Left ventricle myocardium inferior (tissue), 1 donor: ENCODE data around the gene NELFA. TPM values are rescaled to one million over a fixed set of nuclear protein-coding genes. Genes with fewer than 3 reads are reported as not detected.

Experiments used
- DNase-seq: peaks from one replicate; pipeline ENCODE4 v3.0.0-alpha.2; 2020
- H3K27ac ChIP-seq: fragments of 200-600 bp; replicated peaks from 2 replicates; pipeline ENCODE4 v1.8.0; 2021
- H3K27me3 ChIP-seq: fragments of 200-600 bp; 2 replicates; pipeline ENCODE4 v1.8.0; 2021; ENCODE audit warnings: low read depth
- H3K36me3 ChIP-seq: fragments of 200-600 bp; 2 replicates; pipeline ENCODE4 v1.8.0; 2021
- H3K4me1 ChIP-seq: fragments of 200-600 bp; 2 replicates; pipeline ENCODE4 v1.8.0; 2021
- H3K4me3 ChIP-seq: fragments of 200-600 bp; 2 replicates; pipeline ENCODE4 v1.8.0; 2021; ENCODE audit warnings: mild to moderate bottlenecking, moderate library complexity
- H3K9me3 ChIP-seq: fragments of 200-600 bp; replicated peaks from 2 replicates; pipeline ENCODE4 v1.8.0; 2021
- intact Hi-C: fragments of 100-400 bp; cut with micrococcal nuclease; formaldehyde crosslinking; loops from one replicate; pipeline ENCODE4 v1.11.0; 2022
- total RNA-seq: library from RNA; stranded (reverse); fragmentation: NEBNext Ultra II Directional; extraction: Animal tissue kit (Norgen Biotek cat#: 25700); gene quantifications from one replicate; pipeline ENCODE4 v1.2.1, GENCODE V29; 2021
- TF ChIP-seq, protein P1 (sequence below): fragments of 200-600 bp; IDR thresholded peaks from 2 replicates; pipeline ENCODE4 v1.8.0; 2021; ENCODE audit warnings: antibody characterized with exemption, mild to moderate bottlenecking, borderline replicate concordance
- donor health status: DM: no; HTN: yes; CAD: no; lungs with severe emphysema.

Gene NELFA
- total RNA-seq, 1 donor from 2014 or later, result 10.2 TPM

DNA sequence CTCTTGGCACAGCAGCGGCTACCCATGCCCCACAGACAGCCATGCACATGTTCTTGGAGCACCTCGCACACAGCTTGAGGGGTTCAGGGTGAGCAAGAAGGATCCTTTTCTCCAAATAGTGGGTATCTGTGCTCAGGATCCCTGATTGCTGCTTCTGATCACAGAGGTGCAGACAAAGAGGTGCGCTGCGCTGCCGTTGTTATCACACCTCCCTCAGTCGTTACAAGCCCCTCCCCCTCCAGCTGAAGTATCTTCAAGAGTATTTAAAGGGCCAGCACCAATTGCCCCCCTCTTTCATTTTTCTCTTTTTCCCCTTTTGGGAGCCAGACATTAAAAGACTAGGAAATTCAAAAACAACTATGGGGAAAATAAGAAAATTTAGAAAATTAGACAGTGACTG lies 44.3 kb downstream of the NELFA start:
- TF ChIP-seq, protein P1, sequence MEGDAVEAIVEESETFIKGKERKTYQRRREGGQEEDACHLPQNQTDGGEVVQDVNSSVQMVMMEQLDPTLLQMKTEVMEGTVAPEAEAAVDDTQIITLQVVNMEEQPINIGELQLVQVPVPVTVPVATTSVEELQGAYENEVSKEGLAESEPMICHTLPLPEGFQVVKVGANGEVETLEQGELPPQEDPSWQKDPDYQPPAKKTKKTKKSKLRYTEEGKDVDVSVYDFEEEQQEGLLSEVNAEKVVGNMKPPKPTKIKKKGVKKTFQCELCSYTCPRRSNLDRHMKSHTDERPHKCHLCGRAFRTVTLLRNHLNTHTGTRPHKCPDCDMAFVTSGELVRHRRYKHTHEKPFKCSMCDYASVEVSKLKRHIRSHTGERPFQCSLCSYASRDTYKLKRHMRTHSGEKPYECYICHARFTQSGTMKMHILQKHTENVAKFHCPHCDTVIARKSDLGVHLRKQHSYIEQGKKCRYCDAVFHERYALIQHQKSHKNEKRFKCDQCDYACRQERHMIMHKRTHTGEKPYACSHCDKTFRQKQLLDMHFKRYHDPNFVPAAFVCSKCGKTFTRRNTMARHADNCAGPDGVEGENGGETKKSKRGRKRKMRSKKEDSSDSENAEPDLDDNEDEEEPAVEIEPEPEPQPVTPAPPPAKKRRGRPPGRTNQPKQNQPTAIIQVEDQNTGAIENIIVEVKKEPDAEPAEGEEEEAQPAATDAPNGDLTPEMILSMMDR, result no peak
- H3K4me3 ChIP-seq, result no peak overlapping the region
- H3K36me3 ChIP-seq, result peaks cover 54% of the 10 kb centered on the region
- no peaks in the 10 kb centered on the region for H3K27me3 ChIP-seq
- intact Hi-C loops, result no loop called here
- peaks cover 17% of the 10 kb centered on the region for H3K4me1 ChIP-seq
- no peak for DNase-seq
- H3K27ac ChIP-seq, result no peak overlapping the region
- H3K9me3 ChIP-seq, result no peaks in the 10 kb centered on the region

DNA sequence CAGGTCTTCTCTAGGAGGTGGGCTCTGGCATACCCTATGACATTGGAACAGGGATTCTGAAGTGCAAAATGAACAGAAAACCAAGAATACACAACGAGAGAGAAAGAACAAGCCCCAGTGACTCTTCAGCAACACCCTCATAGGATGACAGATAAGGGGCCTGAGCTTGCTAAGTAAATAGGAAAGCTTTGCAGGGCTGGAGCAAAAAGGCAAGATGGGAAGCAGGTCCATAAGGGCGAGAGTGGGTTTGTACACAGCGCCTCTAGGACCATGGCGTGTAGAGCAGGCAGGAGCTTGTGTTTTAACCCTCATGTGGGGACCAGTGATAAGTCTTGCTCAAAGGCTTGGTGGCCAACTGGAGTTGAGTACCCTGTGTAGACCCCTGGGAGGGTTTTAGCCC lies 45.8 kb downstream of the NELFA start:
- Histone ChIP-seq H3K27ac (no peak overlapping the region), H3K4me1 (peaks cover 32% of the 10 kb centered on the region), H3K27me3 (no peaks in the 10 kb centered on the region), H3K4me3 (no peak overlapping the region), H3K36me3 (peaks cover 59% of the 10 kb centered on the region), H3K9me3 (no peaks in the 10 kb centered on the region)
- DNase-seq, result no peak
- TF ChIP-seq, protein P1, result no peak
- intact Hi-C loops, result no loop called here

DNA sequence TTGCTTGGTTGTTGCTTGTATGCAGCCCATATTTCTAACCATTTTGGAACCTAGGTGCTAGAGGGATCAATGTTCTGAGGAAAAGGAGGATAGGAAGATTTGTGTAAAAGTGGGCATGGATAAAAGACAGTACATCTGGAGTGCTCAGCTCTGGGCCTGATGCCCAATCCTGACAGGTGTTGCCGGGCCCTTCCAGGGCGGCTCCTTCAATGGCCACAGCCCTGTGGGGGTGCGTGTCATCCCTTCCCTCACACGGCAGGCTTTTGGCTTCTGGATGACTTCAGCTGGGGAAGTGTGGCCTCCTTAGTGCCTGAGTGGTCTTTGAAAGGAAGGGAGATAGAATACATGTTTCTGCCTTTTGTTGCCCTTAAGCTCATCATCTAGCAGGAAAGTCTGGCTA lies 47.2 kb downstream of the NELFA start:
- TF ChIP-seq, protein P1, result no peak
- H3K27me3 ChIP-seq, result no peaks in the 10 kb centered on the region
- peaks cover 33% of the 10 kb centered on the region for H3K4me1 ChIP-seq
- H3K4me3 ChIP-seq, result no peak overlapping the region
- no peaks in the 10 kb centered on the region for H3K9me3 ChIP-seq
- no peak for DNase-seq
- H3K36me3 ChIP-seq, result peaks cover 61% of the 10 kb centered on the region
- intact Hi-C loops, result no loop called here
- no peak overlapping the region for H3K27ac ChIP-seq

DNA sequence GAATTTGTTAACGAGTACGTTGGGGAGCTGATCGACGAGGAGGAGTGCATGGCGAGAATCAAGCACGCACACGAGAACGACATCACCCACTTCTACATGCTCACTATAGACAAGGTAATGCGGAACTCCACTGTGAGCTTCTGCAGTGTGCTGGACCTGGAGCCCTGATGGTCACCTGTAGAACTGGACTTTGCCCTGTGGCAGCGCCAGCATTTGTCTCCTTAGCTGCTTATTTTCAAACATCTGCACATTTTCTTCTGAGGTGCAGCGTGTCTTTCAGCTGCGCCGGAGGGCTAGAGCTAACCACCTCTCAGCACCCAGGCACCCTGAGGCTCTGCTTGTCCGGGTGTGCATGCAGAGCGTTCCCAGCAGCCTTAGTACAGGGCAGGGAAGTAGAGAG lies 47.7 kb downstream of the NELFA start:
- Histone ChIP-seq H3K27ac (no peak overlapping the region), H3K4me1 (peaks cover 33% of the 10 kb centered on the region), H3K4me3 (no peak overlapping the region), H3K27me3 (no peaks in the 10 kb centered on the region), H3K9me3 (no peaks in the 10 kb centered on the region), H3K36me3 (peaks cover 64% of the 10 kb centered on the region)
- no peak for DNase-seq
- intact Hi-C loops, result no loop called here
- TF ChIP-seq, protein P1, result no peak

DNA sequence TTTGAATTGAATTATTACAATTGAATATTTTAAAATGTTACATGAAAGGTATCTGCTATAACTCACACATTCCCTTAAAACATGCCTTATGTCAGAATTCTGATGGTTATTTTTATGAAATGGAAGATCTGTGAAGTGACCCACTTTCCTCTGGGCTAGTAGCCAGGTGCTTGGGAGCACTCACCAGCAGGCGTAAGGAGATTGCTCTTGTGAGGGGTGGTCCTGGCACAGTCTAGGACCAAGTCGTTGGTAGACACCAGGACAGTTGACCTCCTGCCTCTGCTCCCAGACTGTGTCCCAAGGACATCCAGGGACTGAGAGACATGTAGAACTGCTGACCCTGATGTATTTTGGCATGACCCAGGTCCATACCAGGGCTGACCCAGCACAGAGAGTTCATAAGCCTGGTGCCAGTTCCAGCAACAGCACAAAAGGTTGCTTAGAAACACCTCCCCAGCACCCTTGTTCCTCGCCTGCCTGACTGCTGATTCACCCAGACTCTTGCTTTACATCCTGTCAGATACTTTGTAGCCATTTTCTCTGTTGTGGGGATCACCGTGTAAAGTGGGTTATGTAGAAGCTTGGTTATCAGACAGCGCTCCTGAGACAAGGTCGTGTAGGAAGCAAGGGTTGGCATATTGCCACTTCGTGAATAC lies 48.5 kb downstream of the NELFA start:
- H3K27ac ChIP-seq, result peak overlapping the region; percentile 28
- H3K4me3 ChIP-seq, result no peak overlapping the region
- no peaks in the 10 kb centered on the region for H3K9me3 ChIP-seq
- H3K36me3 ChIP-seq, result peaks cover 67% of the 10 kb centered on the region
- TF ChIP-seq, protein P1, result no peak
- no peaks in the 10 kb centered on the region for H3K27me3 ChIP-seq
- DNase-seq, result no peak
- H3K4me1 ChIP-seq, result peaks cover 33% of the 10 kb centered on the region
- intact Hi-C loops, result no loop called here

DNA sequence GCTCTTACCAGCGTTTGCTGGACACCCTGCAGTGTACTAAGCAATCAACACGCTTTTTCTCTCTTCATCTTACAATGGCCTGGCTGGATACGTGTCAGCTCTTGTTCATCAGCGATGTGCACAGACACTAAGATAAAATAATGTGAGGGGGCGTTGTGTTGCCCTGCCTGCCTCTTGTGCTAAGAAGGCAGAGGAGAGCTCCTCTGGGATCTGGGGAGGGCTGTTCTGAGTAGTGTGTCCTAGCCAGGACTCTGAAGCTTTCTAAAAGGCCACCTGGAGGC lies 49.7 kb downstream of the NELFA start:
- intact Hi-C loops, result no loop called here
- no peaks in the 10 kb centered on the region for H3K9me3 ChIP-seq
- no peak for DNase-seq
- peaks cover 33% of the 10 kb centered on the region for H3K4me1 ChIP-seq
- H3K36me3 ChIP-seq, result peaks cover 70% of the 10 kb centered on the region
- H3K27ac ChIP-seq, result peak overlapping the region; percentile 68
- no peaks in the 10 kb centered on the region for H3K27me3 ChIP-seq
- no peak overlapping the region for H3K4me3 ChIP-seq
- TF ChIP-seq, protein P1, result no peak
